Brain microvascular endothelial cell (primary cell): ENCODE results near the gene MAD1L1.

Source experiments
- DNase-seq: peaks from one replicate; pipeline ENCODE4 v3.0.0-alpha.2; 2020
- H3K27ac ChIP-seq: fragments of 250-450 bp; sonication (Bioruptor Pico); 2 replicates; pipeline ENCODE4 v1.5.1; 2020; ENCODE audit warnings: mild to moderate bottlenecking, moderate library complexity
- H3K27me3 ChIP-seq: fragments of 250-450 bp; sonication (Bioruptor Pico); replicated peaks from 2 replicates; pipeline ENCODE4 v1.5.1; 2020; ENCODE audit warnings: mild to moderate bottlenecking
- H3K36me3 ChIP-seq: fragments of 250-450 bp; sonication (Bioruptor Pico); replicated peaks from 2 replicates; pipeline ENCODE4 v1.5.1; 2020; ENCODE audit warnings: mild to moderate bottlenecking
- H3K4me3 ChIP-seq: 2 replicates; pipeline ENCODE4 v1.5.1; 2011; ENCODE audit warnings: low read depth, mild to moderate bottlenecking, control low read depth, low read length, moderate library complexity
- CTCF ChIP-seq: IDR thresholded peaks from 2 replicates; pipeline ENCODE4 v1.5.1; 2011; ENCODE audit warnings: low read depth, mild to moderate bottlenecking, moderate library complexity, low read length, control low read depth, inconsistent platforms; ENCODE audit errors: missing control alignments
- in situ Hi-C: cut with HindIII; loops from 2 replicates; pipeline ENCODE4 v1.10.0; 2017; ENCODE audit warnings: low sequenced_read_pairs, low pct_ligation_motif_present

MAD1L1 gene

GRCh38 chr7:1924258-1924817 is 308.4 kb downstream of the MAD1L1 start:
- in situ Hi-C loops = no loop called here
- H3K27me3 ChIP-seq = no peaks in the 10 kb centered on the region
- TF ChIP-seq CTCF = no peak
- H3K27ac ChIP-seq = no peak overlapping the region
- DNase-seq = no peak
- no peaks in the 10 kb centered on the region for H3K36me3 ChIP-seq
- no peak overlapping the region for H3K4me3 ChIP-seq

GRCh38 chr7:1923409-1924257 is 309.1 kb downstream of the MAD1L1 start:
- TF ChIP-seq CTCF = no peak
- no peak for DNase-seq
- Histone ChIP-seq H3K36me3 (no peaks in the 10 kb centered on the region), H3K27me3 (no peaks in the 10 kb centered on the region), H3K4me3 (no peak overlapping the region), H3K27ac (no peak overlapping the region)
- in situ Hi-C loops = no loop called here

- peak; percentile 21 for TF ChIP-seq CTCF
- no peak overlapping the region for H3K27ac ChIP-seq
- in situ Hi-C loops = no loop called here
- H3K36me3 ChIP-seq = no peaks in the 10 kb centered on the region
- no peak for DNase-seq
- H3K27me3 ChIP-seq = no peaks in the 10 kb centered on the region
- no peak overlapping the region for H3K4me3 ChIP-seq
Measured at GRCh38 chr7:1922870-1923236, 309.9 kb downstream of the MAD1L1 start.

- Histone ChIP-seq H3K27me3 (no peaks in the 10 kb centered on the region), H3K36me3 (no peaks in the 10 kb centered on the region), H3K27ac (no peak overlapping the region), H3K4me3 (no peak overlapping the region)
- TF ChIP-seq CTCF = no peak
- in situ Hi-C loops = no loop called here
- no peak for DNase-seq
Measured at GRCh38 chr7:1922071-1922869, 310.5 kb downstream of the MAD1L1 start.

- no peak for TF ChIP-seq CTCF
- H3K4me3 ChIP-seq = no peak overlapping the region
- no peak overlapping the region for H3K27ac ChIP-seq
- no peaks in the 10 kb centered on the region for H3K36me3 ChIP-seq
- no peak for DNase-seq
- in situ Hi-C loops = no loop called here
- H3K27me3 ChIP-seq = no peaks in the 10 kb centered on the region
Measured at GRCh38 chr7:1920881-1921280, 311.9 kb downstream of the MAD1L1 start.
